ENCODE results near the gene LAMA3.

Gene LAMA3

DNA sequence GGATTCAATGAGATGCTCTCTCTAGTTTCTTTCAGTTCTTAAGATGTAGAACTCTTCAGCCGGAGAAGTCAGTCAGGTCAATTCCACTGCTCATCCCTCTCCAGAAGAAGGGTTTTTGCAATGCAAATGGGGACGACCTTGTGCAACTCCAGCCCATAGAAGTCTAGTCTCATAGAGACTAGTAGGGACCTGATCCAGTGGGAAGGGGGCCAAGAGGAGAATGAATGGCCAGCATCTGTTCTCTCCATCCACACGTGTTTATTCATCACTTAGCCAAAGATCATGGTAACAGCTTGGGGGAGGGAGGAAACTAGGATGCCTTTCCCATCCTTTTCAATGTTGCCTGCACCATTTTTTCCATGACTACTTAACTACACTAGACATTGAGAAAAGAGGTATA, 120.2 kb downstream of the LAMA3 start:
- POLR2A ChIA-PET = no interaction called here
- TF ChIP-seq, protein P1, sequence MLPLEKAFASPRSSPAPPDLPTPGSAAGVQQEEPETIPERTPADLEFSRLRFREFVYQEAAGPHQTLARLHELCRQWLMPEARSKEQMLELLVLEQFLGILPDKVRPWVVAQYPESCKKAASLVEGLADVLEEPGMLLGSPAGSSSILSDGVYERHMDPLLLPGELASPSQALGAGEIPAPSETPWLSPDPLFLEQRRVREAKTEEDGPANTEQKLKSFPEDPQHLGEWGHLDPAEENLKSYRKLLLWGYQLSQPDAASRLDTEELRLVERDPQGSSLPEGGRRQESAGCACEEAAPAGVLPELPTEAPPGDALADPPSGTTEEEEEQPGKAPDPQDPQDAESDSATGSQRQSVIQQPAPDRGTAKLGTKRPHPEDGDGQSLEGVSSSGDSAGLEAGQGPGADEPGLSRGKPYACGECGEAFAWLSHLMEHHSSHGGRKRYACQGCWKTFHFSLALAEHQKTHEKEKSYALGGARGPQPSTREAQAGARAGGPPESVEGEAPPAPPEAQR (tag by site-specific recombination; IDR thresholded peaks at IDR 0.05) = no peak
- TF ChIP-seq OSR2 (tag by site-specific recombination; IDR thresholded peaks at IDR 0.05) (no peak), YY1 (tag by site-specific recombination; IDR thresholded peaks at IDR 0.05) (no peak), ZBTB8A (tag by site-specific recombination; IDR thresholded peaks at IDR 0.05) (no peak), ZNF2 (tag by site-specific recombination; IDR thresholded peaks at IDR 0.05) (no peak), ZNF48 (tag by site-specific recombination; IDR thresholded peaks at IDR 0.05) (no peak), BCL11A (tag by site-specific recombination; IDR thresholded peaks at IDR 0.05; ENCODE audit: low read depth) (no peak), ZNF544 (tag by site-specific recombination; IDR thresholded peaks at IDR 0.05) (no peak), ZNF239 (tag by site-specific recombination; IDR thresholded peaks at IDR 0.05) (no peak), GLIS2 (tag by site-specific recombination; IDR thresholded peaks at IDR 0.05) (no peak), ZNF621 (tag by site-specific recombination; IDR thresholded peaks at IDR 0.05) (no peak), ZNF514 (tag by site-specific recombination; IDR thresholded peaks at IDR 0.05) (no peak), ZFP3 (tag by site-specific recombination; IDR thresholded peaks at IDR 0.05; ENCODE audit: low read depth) (no peak), ZBTB17 (tag by site-specific recombination; IDR thresholded peaks at IDR 0.05) (no peak), ZNF776 (tag by site-specific recombination; IDR thresholded peaks at IDR 0.05; ENCODE audit: borderline replicate concordance) (no peak)
- TF ChIP-seq, protein P2, sequence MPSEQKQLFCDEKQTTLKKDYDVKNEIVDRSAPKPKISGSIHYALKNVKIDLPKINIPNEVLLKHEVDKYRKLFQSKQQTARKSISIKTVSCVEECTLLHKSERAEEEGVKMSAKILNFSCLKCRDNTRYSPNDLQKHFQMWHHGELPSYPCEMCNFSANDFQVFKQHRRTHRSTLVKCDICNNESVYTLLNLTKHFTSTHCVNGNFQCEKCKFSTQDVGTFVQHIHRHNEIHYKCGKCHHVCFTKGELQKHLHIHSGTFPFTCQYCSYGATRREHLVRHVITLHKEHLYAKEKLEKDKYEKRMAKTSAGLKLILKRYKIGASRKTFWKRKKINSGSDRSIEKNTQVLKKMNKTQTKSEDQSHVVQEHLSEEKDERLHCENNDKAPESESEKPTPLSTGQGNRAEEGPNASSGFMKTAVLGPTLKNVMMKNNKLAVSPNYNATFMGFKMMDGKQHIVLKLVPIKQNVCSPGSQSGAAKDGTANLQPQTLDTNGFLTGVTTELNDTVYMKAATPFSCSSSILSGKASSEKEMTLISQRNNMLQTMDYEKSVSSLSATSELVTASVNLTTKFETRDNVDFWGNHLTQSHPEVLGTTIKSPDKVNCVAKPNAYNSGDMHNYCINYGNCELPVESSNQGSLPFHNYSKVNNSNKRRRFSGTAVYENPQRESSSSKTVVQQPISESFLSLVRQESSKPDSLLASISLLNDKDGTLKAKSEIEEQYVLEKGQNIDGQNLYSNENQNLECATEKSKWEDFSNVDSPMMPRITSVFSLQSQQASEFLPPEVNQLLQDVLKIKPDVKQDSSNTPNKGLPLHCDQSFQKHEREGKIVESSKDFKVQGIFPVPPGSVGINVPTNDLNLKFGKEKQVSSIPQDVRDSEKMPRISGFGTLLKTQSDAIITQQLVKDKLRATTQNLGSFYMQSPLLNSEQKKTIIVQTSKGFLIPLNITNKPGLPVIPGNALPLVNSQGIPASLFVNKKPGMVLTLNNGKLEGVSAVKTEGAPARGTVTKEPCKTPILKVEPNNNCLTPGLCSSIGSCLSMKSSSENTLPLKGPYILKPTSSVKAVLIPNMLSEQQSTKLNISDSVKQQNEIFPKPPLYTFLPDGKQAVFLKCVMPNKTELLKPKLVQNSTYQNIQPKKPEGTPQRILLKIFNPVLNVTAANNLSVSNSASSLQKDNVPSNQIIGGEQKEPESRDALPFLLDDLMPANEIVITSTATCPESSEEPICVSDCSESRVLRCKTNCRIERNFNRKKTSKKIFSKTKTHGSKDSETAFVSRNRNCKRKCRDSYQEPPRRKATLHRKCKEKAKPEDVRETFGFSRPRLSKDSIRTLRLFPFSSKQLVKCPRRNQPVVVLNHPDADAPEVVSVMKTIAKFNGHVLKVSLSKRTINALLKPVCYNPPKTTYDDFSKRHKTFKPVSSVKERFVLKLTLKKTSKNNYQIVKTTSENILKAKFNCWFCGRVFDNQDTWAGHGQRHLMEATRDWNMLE (tag by site-specific recombination; conservative IDR thresholded peaks at IDR 0.05; ENCODE audit: low read depth) = no peak
- TF ChIP-seq, protein P3, sequence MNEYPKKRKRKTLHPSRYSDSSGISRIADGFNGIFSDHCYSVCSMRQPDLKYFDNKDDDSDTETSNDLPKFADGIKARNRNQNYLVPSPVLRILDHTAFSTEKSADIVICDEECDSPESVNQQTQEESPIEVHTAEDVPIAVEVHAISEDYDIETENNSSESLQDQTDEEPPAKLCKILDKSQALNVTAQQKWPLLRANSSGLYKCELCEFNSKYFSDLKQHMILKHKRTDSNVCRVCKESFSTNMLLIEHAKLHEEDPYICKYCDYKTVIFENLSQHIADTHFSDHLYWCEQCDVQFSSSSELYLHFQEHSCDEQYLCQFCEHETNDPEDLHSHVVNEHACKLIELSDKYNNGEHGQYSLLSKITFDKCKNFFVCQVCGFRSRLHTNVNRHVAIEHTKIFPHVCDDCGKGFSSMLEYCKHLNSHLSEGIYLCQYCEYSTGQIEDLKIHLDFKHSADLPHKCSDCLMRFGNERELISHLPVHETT (tag by site-specific recombination; IDR thresholded peaks at IDR 0.05) = no peak
- TF ChIP-seq, protein P4, sequence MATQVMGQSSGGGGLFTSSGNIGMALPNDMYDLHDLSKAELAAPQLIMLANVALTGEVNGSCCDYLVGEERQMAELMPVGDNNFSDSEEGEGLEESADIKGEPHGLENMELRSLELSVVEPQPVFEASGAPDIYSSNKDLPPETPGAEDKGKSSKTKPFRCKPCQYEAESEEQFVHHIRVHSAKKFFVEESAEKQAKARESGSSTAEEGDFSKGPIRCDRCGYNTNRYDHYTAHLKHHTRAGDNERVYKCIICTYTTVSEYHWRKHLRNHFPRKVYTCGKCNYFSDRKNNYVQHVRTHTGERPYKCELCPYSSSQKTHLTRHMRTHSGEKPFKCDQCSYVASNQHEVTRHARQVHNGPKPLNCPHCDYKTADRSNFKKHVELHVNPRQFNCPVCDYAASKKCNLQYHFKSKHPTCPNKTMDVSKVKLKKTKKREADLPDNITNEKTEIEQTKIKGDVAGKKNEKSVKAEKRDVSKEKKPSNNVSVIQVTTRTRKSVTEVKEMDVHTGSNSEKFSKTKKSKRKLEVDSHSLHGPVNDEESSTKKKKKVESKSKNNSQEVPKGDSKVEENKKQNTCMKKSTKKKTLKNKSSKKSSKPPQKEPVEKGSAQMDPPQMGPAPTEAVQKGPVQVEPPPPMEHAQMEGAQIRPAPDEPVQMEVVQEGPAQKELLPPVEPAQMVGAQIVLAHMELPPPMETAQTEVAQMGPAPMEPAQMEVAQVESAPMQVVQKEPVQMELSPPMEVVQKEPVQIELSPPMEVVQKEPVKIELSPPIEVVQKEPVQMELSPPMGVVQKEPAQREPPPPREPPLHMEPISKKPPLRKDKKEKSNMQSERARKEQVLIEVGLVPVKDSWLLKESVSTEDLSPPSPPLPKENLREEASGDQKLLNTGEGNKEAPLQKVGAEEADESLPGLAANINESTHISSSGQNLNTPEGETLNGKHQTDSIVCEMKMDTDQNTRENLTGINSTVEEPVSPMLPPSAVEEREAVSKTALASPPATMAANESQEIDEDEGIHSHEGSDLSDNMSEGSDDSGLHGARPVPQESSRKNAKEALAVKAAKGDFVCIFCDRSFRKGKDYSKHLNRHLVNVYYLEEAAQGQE (tag by site-specific recombination; IDR thresholded peaks at IDR 0.05) = no peak
- TF ChIP-seq, protein P5, sequence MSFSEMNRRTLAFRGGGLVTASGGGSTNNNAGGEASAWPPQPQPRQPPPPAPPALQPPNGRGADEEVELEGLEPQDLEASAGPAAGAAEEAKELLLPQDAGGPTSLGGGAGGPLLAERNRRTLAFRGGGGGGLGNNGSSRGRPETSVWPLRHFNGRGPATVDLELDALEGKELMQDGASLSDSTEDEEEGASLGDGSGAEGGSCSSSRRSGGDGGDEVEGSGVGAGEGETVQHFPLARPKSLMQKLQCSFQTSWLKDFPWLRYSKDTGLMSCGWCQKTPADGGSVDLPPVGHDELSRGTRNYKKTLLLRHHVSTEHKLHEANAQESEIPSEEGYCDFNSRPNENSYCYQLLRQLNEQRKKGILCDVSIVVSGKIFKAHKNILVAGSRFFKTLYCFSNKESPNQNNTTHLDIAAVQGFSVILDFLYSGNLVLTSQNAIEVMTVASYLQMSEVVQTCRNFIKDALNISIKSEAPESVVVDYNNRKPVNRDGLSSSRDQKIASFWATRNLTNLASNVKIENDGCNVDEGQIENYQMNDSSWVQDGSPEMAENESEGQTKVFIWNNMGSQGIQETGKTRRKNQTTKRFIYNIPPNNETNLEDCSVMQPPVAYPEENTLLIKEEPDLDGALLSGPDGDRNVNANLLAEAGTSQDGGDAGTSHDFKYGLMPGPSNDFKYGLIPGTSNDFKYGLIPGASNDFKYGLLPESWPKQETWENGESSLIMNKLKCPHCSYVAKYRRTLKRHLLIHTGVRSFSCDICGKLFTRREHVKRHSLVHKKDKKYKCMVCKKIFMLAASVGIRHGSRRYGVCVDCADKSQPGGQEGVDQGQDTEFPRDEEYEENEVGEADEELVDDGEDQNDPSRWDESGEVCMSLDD (tag by site-specific recombination; IDR thresholded peaks at IDR 0.05) = no peak
- no peaks in the 10 kb centered on the region for H3K9me3 ChIP-seq (ENCODE audit: control insufficient read depth, insufficient read depth, low read depth, low read length)
- CTCF ChIA-PET = interaction anchor here (0.9 to 1.8 kb wide), 3 partner anchors 109 to 293 kb away, joined by 3 to 9 read pairs (median 4); no protein-coding TSS in a partner anchor
- H3K4me3 ChIP-seq (ENCODE audit: low read depth, low read length) = no peak overlapping the region
- peaks cover 15 to 28% of the 10 kb centered on the region in 2 experiments for H3K36me3 ChIP-seq (ENCODE audit: control insufficient read depth in 2 of 2, insufficient read depth in 1 of 2, low read length in 2 of 2)
- H3K27ac ChIP-seq (ENCODE audit: extremely low read depth, low read depth, low read length) = no peak overlapping the region
- no peaks in the 10 kb centered on the region for H3K4me1 ChIP-seq (ENCODE audit: control insufficient read depth, insufficient read depth, low read length)
